HCT116 (cell line): ENCODE results near the gene ART5.

Experiments used
- CEBPB ChIP-seq: IDR thresholded peaks from 2 replicates; pipeline ENCODE4 v1.6.1; 2012; ENCODE audit warnings: low read depth
- EZH2 ChIP-seq: fragments of 200-600 bp; sonication (generic); IDR thresholded peaks from 2 replicates; pipeline ENCODE4 v1.6.1; 2017; ENCODE audit warnings: antibody characterized with exemption, mixed run types
- POLR2A ChIP-seq: IDR thresholded peaks from 2 replicates; pipeline ENCODE4 v1.7.0; 2011; ENCODE audit warnings: borderline replicate concordance; ENCODE audit not compliant: insufficient read depth, insufficient read length; ENCODE audit errors: extremely low read depth
- POLR2AphosphoS5 ChIP-seq: IDR thresholded peaks from 2 replicates; pipeline ENCODE4 v1.6.1; 2011; ENCODE audit warnings: mild to moderate bottlenecking, low read depth, low read length, moderate library complexity
- TCF7L2 ChIP-seq: IDR thresholded peaks from 2 replicates; pipeline ENCODE4 v1.7.0; 2011; ENCODE audit warnings: borderline replicate concordance, inconsistent platforms; ENCODE audit not compliant: insufficient read depth, insufficient read length; ENCODE audit errors: extremely low read depth
- YY1 ChIP-seq: IDR thresholded peaks from 2 replicates; pipeline ENCODE4 v1.6.1; 2011; ENCODE audit warnings: low read length, low read depth, moderate library complexity, mild to moderate bottlenecking; ENCODE audit not compliant: insufficient replicate concordance; ENCODE audit errors: extremely low read depth
- ZNF274 ChIP-seq: fragments of 200-500 bp; sonication (Bioruptor generic); IDR thresholded peaks from 2 replicates; pipeline ENCODE4 v1.6.1; 2014; ENCODE audit warnings: mild to moderate bottlenecking, low read depth, low read length, inconsistent platforms
- TF ChIP-seq, protein P1 (sequence below), 3 experiments: fragments of 200-600 bp in 1 of 3; sonication (generic) in 1 of 3; IDR thresholded peaks in 2 of 3; conservative IDR thresholded peaks in 1 of 3; 2 replicates each; pipeline ENCODE4 v1.5.1; 2012 to 2017; ENCODE audit warnings: low read depth in 2 of 3, low read length in 2 of 3, antibody characterized with exemption in 1 of 3, borderline replicate concordance in 1 of 3, control low read depth in 1 of 3, mild to moderate bottlenecking in 1 of 3, mixed read lengths in 1 of 3, mixed run types in 1 of 3, moderate library complexity in 1 of 3; ENCODE audit not compliant: insufficient read depth in 1 of 3
- TF ChIP-seq, protein P2 (sequence below): IDR thresholded peaks from 2 replicates; pipeline ENCODE4 v1.6.1; 2012

- TF ChIP-seq, protein P1, sequence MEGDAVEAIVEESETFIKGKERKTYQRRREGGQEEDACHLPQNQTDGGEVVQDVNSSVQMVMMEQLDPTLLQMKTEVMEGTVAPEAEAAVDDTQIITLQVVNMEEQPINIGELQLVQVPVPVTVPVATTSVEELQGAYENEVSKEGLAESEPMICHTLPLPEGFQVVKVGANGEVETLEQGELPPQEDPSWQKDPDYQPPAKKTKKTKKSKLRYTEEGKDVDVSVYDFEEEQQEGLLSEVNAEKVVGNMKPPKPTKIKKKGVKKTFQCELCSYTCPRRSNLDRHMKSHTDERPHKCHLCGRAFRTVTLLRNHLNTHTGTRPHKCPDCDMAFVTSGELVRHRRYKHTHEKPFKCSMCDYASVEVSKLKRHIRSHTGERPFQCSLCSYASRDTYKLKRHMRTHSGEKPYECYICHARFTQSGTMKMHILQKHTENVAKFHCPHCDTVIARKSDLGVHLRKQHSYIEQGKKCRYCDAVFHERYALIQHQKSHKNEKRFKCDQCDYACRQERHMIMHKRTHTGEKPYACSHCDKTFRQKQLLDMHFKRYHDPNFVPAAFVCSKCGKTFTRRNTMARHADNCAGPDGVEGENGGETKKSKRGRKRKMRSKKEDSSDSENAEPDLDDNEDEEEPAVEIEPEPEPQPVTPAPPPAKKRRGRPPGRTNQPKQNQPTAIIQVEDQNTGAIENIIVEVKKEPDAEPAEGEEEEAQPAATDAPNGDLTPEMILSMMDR (IDR thresholded peaks at IDR 0.05 in 2 of 3, conservative IDR thresholded peaks at IDR 0.05 in 1 of 3; ENCODE audit: borderline replicate concordance in 1 of 3, insufficient read depth in 1 of 3, low read depth in 2 of 3, low read length in 2 of 3) = no peak
- TF ChIP-seq POLR2A = no peak
- TF ChIP-seq EZH2 = no peak
- TF ChIP-seq, protein P2, sequence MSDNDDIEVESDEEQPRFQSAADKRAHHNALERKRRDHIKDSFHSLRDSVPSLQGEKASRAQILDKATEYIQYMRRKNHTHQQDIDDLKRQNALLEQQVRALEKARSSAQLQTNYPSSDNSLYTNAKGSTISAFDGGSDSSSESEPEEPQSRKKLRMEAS = no peak
- no peak for TF ChIP-seq TCF7L2
- TF ChIP-seq YY1 = no peak
- TF ChIP-seq CEBPB = no peak
- TF ChIP-seq ZNF274 = no peak
- TF ChIP-seq POLR2AphosphoS5 = no peak
Measured at GRCh38 chr11:3641701-3642070, at the start of gene ART5.
